ENCODE measurements around the gene BRI3BP. TPM values are rescaled to one million over a fixed set of nuclear protein-coding genes. Genes with fewer than 3 reads are reported as not detected.

BRI3BP gene
- total and polyA plus RNA-seq, 2 experiments from 2014 or later = 6.1 to 14.6 TPM

DNA sequence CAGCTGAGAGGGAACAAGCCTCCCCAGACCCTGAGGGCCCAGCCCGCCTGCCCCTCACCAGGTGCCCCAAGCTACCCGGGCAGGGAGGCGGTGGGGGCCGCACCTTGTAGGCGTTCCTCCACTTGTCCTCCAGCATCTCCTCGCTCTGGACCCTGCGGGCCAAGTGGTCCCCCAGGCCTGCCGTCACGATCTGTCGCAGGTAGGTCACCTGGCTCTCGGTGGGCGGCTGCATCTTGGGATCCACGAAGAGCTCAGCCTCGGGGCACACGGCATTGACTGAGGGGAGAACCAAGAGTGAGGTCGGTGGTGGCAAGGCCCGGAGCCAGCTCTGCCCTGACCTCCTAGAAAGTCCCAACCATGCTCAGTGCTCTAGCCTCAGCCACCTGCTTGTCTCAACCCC lies 41.1 kb upstream of the BRI3BP start:
- Histone ChIP-seq H4K20me1 (ENCODE audit: insufficient read depth, poor library complexity, severe bottlenecking) (no peaks in the 10 kb centered on the region), H3K4me3 (no peak overlapping the region), H3K27me3 (no peaks in the 10 kb centered on the region), H3K4me1 (ENCODE audit: insufficient read depth) (no peaks in the 10 kb centered on the region), H3K4me2 (no peak overlapping the region), H3K79me2 (no peaks in the 10 kb centered on the region), H3K36me3 (replicated peaks; ENCODE audit: insufficient read depth, low read depth) (no peaks in the 10 kb centered on the region), H3K9me3 (ENCODE audit: low read depth) (no peaks in the 10 kb centered on the region), H2AFZ (no peak overlapping the region), H3K9me2 (replicated peaks; ENCODE audit: insufficient read depth) (no peaks in the 10 kb centered on the region), H3K27ac (no peak overlapping the region)
- 94% methylated on average over 17 of the region's 17 CpGs for WGBS (ENCODE audit: low lambda C conversion rate, missing lambda C conversion rate)
- no peak for DNase-seq (ENCODE audit: low spot score)
- TF ChIP-seq, protein P1, sequence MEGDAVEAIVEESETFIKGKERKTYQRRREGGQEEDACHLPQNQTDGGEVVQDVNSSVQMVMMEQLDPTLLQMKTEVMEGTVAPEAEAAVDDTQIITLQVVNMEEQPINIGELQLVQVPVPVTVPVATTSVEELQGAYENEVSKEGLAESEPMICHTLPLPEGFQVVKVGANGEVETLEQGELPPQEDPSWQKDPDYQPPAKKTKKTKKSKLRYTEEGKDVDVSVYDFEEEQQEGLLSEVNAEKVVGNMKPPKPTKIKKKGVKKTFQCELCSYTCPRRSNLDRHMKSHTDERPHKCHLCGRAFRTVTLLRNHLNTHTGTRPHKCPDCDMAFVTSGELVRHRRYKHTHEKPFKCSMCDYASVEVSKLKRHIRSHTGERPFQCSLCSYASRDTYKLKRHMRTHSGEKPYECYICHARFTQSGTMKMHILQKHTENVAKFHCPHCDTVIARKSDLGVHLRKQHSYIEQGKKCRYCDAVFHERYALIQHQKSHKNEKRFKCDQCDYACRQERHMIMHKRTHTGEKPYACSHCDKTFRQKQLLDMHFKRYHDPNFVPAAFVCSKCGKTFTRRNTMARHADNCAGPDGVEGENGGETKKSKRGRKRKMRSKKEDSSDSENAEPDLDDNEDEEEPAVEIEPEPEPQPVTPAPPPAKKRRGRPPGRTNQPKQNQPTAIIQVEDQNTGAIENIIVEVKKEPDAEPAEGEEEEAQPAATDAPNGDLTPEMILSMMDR (IDR thresholded peaks at IDR 0.05; ENCODE audit: poor library complexity) = no peak
- TF ChIP-seq EZH2 (IDR thresholded peaks at IDR 0.05; ENCODE audit: borderline replicate concordance) (no peak), EZH2phosphoT487 (IDR thresholded peaks at IDR 0.05; ENCODE audit: low read depth, severe bottlenecking, unreplicated experiment) (no peak)

DNA sequence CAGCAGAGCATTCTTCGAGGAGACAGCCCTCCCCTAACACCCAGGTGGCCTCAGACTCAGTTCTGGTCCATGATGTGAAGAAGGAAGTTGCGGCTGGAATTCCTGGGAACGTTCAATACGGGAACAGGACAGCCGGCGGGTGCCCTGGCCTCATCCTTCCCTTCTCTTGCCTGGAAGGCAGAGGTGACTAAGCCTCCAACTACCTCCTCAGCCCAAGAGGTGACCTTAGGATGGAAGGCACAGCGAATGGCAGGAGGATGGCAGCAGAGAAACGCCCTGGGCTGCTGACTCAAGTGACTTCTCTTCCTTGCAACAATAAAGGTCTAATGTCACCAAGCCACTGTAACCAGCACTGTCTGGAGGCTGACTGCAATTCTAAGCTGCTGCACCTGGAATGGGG lies 40.6 kb upstream of the BRI3BP start:
- Histone ChIP-seq H3K9me2 (replicated peaks; ENCODE audit: insufficient read depth) (no peaks in the 10 kb centered on the region), H2AFZ (no peak overlapping the region), H3K9me3 (ENCODE audit: low read depth) (no peaks in the 10 kb centered on the region), H3K27me3 (no peaks in the 10 kb centered on the region), H3K27ac (no peak overlapping the region), H3K4me2 (no peak overlapping the region), H4K20me1 (ENCODE audit: insufficient read depth, poor library complexity, severe bottlenecking) (no peaks in the 10 kb centered on the region), H3K36me3 (replicated peaks; ENCODE audit: insufficient read depth, low read depth) (no peaks in the 10 kb centered on the region), H3K4me1 (ENCODE audit: insufficient read depth) (no peaks in the 10 kb centered on the region), H3K4me3 (no peak overlapping the region), H3K79me2 (no peaks in the 10 kb centered on the region)
- TF ChIP-seq, protein P1 (IDR thresholded peaks at IDR 0.05; ENCODE audit: poor library complexity) = no peak
- TF ChIP-seq EZH2phosphoT487 (IDR thresholded peaks at IDR 0.05; ENCODE audit: low read depth, severe bottlenecking, unreplicated experiment) (no peak), EZH2 (IDR thresholded peaks at IDR 0.05; ENCODE audit: borderline replicate concordance) (no peak)
- WGBS (ENCODE audit: low lambda C conversion rate, missing lambda C conversion rate) = 88% methylated on average over 8 of the region's 8 CpGs
- DNase-seq (ENCODE audit: low spot score) = no peak

DNA sequence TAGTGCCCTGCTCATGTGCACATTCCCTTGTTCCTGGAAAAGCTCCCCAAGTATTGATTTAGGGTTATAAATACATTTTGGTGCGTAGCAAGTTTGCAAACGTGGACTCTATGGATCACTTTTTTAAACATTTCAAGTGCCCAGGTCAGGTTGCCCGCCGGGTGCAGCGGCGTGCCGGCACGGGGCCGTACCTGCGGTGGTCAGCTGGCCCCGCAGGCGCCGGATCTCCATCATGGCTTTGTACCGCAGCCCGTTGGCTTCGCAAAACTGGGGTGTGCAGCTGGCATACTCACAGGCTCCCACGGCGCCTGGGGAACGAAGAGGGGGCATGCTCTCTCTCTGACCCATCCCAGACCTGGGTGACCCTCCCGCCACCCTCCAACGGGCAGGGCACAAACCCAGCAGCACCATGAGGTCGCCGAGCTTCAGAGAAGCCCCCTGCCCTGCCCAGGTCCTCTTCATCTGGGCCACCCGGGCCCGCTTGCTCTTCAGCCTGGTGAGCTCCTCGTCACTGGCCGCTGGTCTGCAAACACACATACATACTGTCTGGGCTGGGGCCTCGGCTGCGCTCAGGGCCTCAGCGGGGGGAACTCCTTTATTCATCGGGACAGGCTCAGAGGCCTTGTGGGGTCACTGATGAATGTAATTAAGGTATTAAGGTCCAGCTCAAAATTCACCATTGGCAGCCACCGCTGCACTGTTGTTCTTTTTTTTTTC lies 39.6 kb upstream of the BRI3BP start:
- H3K36me3 ChIP-seq (replicated peaks; ENCODE audit: insufficient read depth, low read depth) = no peaks in the 10 kb centered on the region
- H2AFZ ChIP-seq = no peak overlapping the region
- TF ChIP-seq EZH2phosphoT487 (IDR thresholded peaks at IDR 0.05; ENCODE audit: low read depth, severe bottlenecking, unreplicated experiment) = no peak
- TF ChIP-seq, protein P1 (IDR thresholded peaks at IDR 0.05; ENCODE audit: poor library complexity) = no peak
- H3K4me2 ChIP-seq = no peak overlapping the region
- no peak overlapping the region for H3K4me3 ChIP-seq
- no peak for DNase-seq (ENCODE audit: low spot score)
- H3K79me2 ChIP-seq = no peaks in the 10 kb centered on the region
- H4K20me1 ChIP-seq (ENCODE audit: insufficient read depth, poor library complexity, severe bottlenecking) = no peaks in the 10 kb centered on the region
- no peaks in the 10 kb centered on the region for H3K27me3 ChIP-seq
- no peaks in the 10 kb centered on the region for H3K9me2 ChIP-seq (replicated peaks; ENCODE audit: insufficient read depth)
- no peaks in the 10 kb centered on the region for H3K4me1 ChIP-seq (ENCODE audit: insufficient read depth)
- 96% methylated on average over 32 of the region's 32 CpGs for WGBS (ENCODE audit: low lambda C conversion rate, missing lambda C conversion rate)
- H3K9me3 ChIP-seq (ENCODE audit: low read depth) = no peaks in the 10 kb centered on the region
- no peak overlapping the region for H3K27ac ChIP-seq
